Effector memory CD4-positive, alpha-beta T cell (primary cell): Measurements from ENCODE around the gene TRABD2B.

Experiments
- DNase-seq, 3 donors: peaks; one replicate each; pipeline ENCODE4 v3.0.0-alpha.2; 2020
- H3K27ac ChIP-seq: 2 replicates; pipeline ENCODE4 v1.7.0; 2013; ENCODE audit warnings: mild to moderate bottlenecking, low read length, moderate library complexity; ENCODE audit not compliant: insufficient read depth, poor library complexity, severe bottlenecking
- H3K27me3 ChIP-seq: replicated peaks from 2 replicates; pipeline ENCODE4 v1.7.0; 2013; ENCODE audit warnings: mild to moderate bottlenecking, low read length; ENCODE audit not compliant: insufficient read depth, control insufficient read depth, poor library complexity, severe bottlenecking
- H3K36me3 ChIP-seq: 2 replicates; pipeline ENCODE4 v1.7.0; 2013; ENCODE audit warnings: mild to moderate bottlenecking, low read length, moderate library complexity; ENCODE audit not compliant: control insufficient read depth, insufficient read depth
- H3K4me1 ChIP-seq: 2 replicates; pipeline ENCODE4 v1.7.0; 2013; ENCODE audit warnings: low read length, mild to moderate bottlenecking; ENCODE audit not compliant: control insufficient read depth, insufficient read depth, poor library complexity, severe bottlenecking
- H3K4me3 ChIP-seq: 2 replicates; pipeline ENCODE4 v1.7.0; 2013; ENCODE audit warnings: low read length, low read depth, mild to moderate bottlenecking; ENCODE audit not compliant: insufficient read depth, poor library complexity, severe bottlenecking
- H3K9me3 ChIP-seq: 2 replicates; pipeline ENCODE4 v1.7.0; 2013; ENCODE audit warnings: mild to moderate bottlenecking, low read length, moderate library complexity; ENCODE audit not compliant: control insufficient read depth

Gene TRABD2B

DNA sequence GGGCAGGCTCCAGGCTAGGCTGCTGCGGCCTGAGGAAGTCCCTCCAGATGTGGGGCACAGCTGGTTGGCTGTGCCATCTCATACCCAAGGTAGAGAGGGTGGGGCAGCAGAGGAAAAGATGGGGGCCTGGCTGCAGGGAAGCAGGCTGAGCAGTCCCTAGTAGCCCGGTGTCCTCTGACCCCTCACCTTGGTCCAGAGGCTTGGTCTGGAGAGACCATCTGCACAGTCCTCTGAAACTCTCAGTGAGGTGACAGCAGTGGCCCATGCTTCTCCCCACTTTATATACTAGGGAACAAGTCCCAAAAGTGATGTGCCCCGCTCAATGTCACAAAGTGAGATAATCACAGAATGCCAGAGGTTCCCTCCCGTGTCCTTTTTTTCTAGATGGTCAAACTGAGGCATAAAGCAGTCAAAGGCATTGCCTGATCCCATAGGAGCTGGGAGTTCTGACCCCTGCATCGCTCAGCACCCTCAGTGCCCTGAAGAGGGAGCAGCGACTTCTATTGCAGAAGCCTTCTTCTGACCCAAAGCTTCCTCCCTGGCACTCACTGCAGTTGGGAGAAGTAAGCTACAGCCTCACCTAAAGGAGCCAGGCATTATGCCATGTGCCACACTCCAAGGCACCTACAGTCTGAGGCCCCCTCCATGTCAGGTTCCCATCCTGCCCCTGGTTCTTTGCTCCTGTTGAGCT is 45.5 kb downstream of the TRABD2B start:
- no peak for DNase-seq
- no peaks in the 10 kb centered on the region for H3K36me3 ChIP-seq
- no peaks in the 10 kb centered on the region for H3K4me1 ChIP-seq

DNA sequence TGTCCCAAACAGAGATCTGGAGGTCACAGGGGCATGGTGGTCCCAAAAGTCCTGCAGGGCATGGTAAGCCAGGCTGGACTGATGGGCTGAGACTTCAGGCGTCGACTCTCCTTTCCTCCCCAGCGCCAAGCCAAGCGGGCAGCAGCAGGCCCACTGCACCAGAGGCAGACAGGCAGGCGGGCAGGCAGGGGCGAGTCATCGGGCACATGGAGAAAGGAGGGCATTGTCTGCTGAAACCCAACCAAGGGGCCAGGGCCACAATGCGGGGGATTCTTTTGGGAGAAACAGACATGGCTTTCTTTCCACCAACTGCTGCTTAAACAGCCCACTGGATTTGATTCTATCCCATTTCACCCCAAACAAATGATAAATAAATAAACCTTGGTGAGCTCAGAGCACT is 46.2 kb downstream of the TRABD2B start:
- Histone ChIP-seq H3K27ac (no peak overlapping the region), H3K4me3 (no peak overlapping the region), H3K27me3 (no peaks in the 10 kb centered on the region), H3K9me3 (no peaks in the 10 kb centered on the region), H3K36me3 (no peaks in the 10 kb centered on the region), H3K4me1 (no peaks in the 10 kb centered on the region)
- DNase-seq = no peak

More for the DNA sequence above, 45.5 kb downstream of the TRABD2B start:
- Histone ChIP-seq H3K4me3 (no peak overlapping the region), H3K27ac (no peak overlapping the region), H3K27me3 (no peaks in the 10 kb centered on the region), H3K9me3 (no peaks in the 10 kb centered on the region)

DNA sequence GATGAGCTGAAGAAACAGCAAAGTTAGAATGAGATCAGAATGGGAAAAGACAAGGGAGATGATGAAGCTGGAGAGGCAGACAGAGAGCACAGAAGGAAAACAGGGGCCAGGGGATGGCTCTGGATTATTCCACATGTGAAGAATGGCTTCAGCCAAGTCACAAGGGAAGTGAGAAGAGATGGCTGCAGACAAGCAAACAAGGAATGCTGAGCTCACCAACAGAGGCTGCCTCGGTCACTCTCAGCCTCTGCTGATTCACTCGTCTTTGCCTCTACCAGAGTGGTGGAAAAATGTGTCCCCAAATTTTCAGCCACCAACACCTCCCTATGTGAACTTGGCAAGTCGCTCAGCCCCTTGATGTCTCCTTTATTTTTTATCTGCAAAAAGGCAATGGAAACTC is 46.7 kb downstream of the TRABD2B start:
- no peak for DNase-seq
- Histone ChIP-seq H3K27ac (no peak overlapping the region), H3K27me3 (no peaks in the 10 kb centered on the region), H3K36me3 (no peaks in the 10 kb centered on the region), H3K4me3 (no peak overlapping the region), H3K9me3 (no peaks in the 10 kb centered on the region), H3K4me1 (no peaks in the 10 kb centered on the region)

DNA sequence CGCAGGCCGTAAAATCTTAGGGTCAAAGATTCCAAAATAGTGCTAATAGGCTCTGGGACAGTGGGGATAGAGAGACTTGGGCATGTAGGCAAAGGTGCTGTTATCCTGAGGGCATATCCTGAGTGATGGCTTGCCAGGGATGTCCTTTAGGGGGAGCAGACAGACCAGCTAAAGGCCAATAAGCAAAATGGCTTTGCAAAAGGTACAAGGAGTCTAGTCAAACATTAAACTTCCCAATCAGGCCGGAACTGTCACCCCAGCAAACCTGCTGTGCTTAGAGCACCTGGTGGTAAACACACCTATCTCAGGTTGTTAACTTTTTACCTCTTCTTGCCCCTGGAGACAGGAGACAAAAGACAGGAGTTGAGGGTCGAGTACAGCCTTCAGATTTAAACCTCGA is 49.1 kb downstream of the TRABD2B start:
- no peaks in the 10 kb centered on the region for H3K9me3 ChIP-seq
- no peak for DNase-seq
- no peaks in the 10 kb centered on the region for H3K36me3 ChIP-seq
- no peaks in the 10 kb centered on the region for H3K27me3 ChIP-seq
- no peak overlapping the region for H3K4me3 ChIP-seq
- no peak overlapping the region for H3K27ac ChIP-seq
- H3K4me1 ChIP-seq = no peaks in the 10 kb centered on the region

DNA sequence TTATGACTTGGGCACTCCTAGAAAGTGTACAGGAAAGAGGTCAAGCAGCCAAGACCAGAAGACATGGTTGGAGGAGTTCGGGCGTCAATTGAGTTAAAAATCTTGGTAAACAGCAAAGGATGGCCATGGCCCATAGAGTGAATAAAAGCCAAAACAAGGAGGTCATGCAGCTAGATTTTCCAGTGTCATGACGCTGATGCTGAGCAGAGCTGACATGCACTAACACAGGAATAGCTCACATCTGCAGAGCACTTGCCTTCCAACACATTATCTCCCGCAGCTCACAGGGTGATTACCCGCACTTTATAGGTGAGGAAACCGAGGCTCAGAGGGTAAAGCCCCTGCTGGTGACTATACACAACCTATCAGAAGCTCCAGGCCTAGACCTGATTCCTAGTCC is 49.7 kb downstream of the TRABD2B start:
- H3K36me3 ChIP-seq = no peaks in the 10 kb centered on the region
- H3K4me1 ChIP-seq = no peaks in the 10 kb centered on the region
- no peak for DNase-seq
- no peaks in the 10 kb centered on the region for H3K9me3 ChIP-seq
- no peak overlapping the region for H3K27ac ChIP-seq
- H3K27me3 ChIP-seq = no peaks in the 10 kb centered on the region
- H3K4me3 ChIP-seq = no peak overlapping the region

DNA sequence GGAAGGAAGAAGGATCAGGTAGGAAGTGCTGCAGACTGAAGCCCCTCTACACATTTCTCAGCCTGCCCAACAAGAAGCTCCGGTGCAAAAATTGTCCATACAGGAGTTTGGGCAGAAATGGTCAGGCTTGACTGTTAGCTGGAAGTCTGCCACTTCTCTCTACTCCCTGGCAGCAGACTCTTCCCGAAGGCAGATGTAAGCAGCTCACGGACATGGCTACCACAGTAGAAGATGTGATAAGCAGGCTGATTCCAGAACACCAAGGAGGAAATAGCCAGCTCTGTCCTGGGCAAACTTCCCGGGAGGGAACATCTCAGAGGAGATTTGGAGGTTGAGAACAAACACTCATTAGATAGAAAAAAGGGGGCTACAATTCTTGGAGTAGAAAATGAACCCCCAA is 52.6 kb downstream of the TRABD2B start:
- no peaks in the 10 kb centered on the region for H3K36me3 ChIP-seq
- H3K4me1 ChIP-seq = no peaks in the 10 kb centered on the region
- no peak for DNase-seq
- H3K9me3 ChIP-seq = no peaks in the 10 kb centered on the region
- H3K4me3 ChIP-seq = no peak overlapping the region
- H3K27ac ChIP-seq = no peak overlapping the region
- peaks cover 3% of the 10 kb centered on the region for H3K27me3 ChIP-seq

DNA sequence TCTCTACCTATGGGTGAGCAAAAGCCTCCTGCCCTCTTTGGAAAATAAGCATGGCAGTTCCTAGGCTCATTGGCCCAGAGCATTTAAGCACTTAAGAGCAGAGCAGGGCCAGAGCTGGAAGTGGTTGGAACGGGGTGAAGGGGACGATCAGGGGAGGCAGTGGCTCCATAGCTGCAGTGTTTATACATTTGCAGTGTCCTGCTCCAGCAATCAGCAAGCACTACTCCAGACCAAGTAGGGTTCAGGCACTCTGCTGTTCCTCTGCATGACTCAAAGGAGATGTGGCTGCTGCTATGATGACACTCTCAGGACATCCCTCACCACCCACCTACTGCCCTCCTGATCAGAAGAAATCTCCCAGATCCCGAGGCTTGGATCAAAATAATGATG is 55.0 kb downstream of the TRABD2B start:
- peaks cover 3% of the 10 kb centered on the region for H3K27me3 ChIP-seq
- no peaks in the 10 kb centered on the region for H3K9me3 ChIP-seq
- H3K36me3 ChIP-seq = no peaks in the 10 kb centered on the region
- no peak for DNase-seq
- no peak overlapping the region for H3K4me3 ChIP-seq
- H3K27ac ChIP-seq = no peak overlapping the region
- H3K4me1 ChIP-seq = no peaks in the 10 kb centered on the region

DNA sequence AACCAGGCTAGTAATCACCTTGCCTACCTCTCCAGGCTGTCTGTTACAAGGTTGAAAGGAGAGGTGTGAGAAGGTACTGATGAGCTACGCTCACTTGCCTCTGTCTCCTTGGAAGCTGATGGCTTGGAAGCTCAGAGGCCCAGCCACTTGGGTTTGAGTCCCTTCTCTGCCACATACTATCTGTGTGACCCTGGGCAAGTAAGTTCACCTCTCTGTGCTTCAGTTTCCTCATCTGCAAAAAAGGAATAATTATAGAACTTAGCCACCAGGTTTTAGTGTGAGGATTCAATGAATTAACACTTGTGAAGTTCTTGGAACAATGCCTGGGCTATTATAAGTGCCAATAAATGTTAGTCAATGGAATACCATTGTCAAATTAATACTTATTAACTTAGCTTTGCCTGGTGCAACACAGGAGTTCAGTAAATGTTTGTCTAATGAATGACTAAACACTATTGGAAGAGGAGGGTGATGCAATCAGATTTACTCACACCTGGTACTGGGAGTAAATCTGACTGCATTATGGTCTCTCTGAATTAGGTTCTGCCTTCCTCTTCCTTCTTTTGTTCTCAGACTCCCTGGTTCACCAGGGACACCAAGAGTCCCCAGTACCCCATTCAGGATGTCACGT is 55.5 kb downstream of the TRABD2B start:
- H3K9me3 ChIP-seq = no peaks in the 10 kb centered on the region
- no peak overlapping the region for H3K27ac ChIP-seq
- H3K36me3 ChIP-seq = no peaks in the 10 kb centered on the region
- DNase-seq = no peak
- no peaks in the 10 kb centered on the region for H3K4me1 ChIP-seq
- H3K27me3 ChIP-seq = peaks cover 3% of the 10 kb centered on the region
- H3K4me3 ChIP-seq = no peak overlapping the region

DNA sequence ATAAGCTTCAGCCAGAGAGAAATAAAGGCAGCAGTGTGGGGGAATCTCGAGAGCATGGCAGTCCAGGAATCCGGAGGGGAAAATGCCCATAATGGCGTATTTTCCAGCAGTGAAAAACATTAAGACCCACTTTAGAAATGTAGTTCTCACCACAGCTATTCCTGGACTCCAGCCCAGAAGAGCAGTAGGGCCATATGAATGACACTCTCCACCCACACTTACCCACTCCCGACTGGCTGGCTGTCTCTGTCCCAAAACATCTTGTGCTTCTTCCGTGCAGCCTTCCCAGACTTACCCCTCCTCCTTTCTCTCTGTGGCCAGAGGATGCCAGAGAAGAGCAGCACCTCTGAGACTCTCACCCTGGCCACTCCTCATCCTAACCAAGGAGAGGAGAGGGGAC is 56.4 kb downstream of the TRABD2B start:
- no peaks in the 10 kb centered on the region for H3K4me1 ChIP-seq
- H3K4me3 ChIP-seq = no peak overlapping the region
- no peaks in the 10 kb centered on the region for H3K9me3 ChIP-seq
- no peak for DNase-seq
- H3K27ac ChIP-seq = no peak overlapping the region
- H3K36me3 ChIP-seq = no peaks in the 10 kb centered on the region
- peaks cover 3% of the 10 kb centered on the region for H3K27me3 ChIP-seq

DNA sequence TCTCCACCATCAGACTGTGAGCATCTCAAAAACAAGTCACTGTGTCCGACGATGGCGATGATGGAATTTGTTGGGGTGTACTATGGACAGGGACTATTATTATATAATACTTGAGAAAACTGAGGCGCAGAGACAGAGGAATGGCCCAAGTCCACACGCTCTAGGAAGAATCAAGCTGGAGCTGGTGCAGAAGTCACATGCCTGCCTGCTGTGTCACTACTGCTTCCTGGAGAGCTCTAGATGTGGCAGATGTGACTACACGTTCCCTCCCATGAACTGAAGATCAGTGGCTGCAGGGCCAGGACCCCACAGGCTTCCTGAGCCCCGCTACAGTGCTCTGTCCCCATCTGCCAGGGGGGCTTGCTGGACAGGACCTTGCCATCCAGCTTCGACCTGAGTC is 56.9 kb downstream of the TRABD2B start:
- Histone ChIP-seq H3K9me3 (no peaks in the 10 kb centered on the region), H3K4me1 (no peaks in the 10 kb centered on the region), H3K27ac (no peak overlapping the region), H3K27me3 (peaks cover 3% of the 10 kb centered on the region), H3K36me3 (no peaks in the 10 kb centered on the region), H3K4me3 (no peak overlapping the region)
- no peak for DNase-seq
